Stimulated activated CD8-positive, alpha-beta memory T cell treated with anti-CD3 and anti-CD28 coated beads, Interleukin-2, amount 100 ng/mL, for 1 hour (primary cell): Measurements from ENCODE around the gene HRK.
"Not testable (repeated sequence)": the region's sequence is repeated elsewhere in the genome, so short reads cannot be mapped to it uniquely, and the experiment has no call there.

Experiments used
- DNase-seq, 2 donors: peaks; one replicate each; pipeline ENCODE4 v3.0.0-alpha.2; 2020; ENCODE audit warnings: low read depth in 2 of 2

Gene HRK

GRCh38 chr12:116818948-116819832 is 62.1 kb downstream of the HRK start:
- DNase-seq = peak; percentile 83 to 86

- no peak for DNase-seq
These were observed 62.8 kb downstream of the HRK start for GRCh38 chr12:116818341-116818856.

- not testable (repeated sequence) for DNase-seq
These were observed 66.5 kb downstream of the HRK start for GRCh38 chr12:116814766-116815165.

GRCh38 chr12:116813271-116814041 is 67.8 kb downstream of the HRK start:
- DNase-seq = no peak

- DNase-seq = no peak
These were observed 69.0 kb downstream of the HRK start for GRCh38 chr12:116812238-116812637.

GRCh38 chr12:116808113-116809105 is 72.8 kb downstream of the HRK start:
- no peak for DNase-seq

- DNase-seq = no peak
These were observed 73.7 kb downstream of the HRK start for GRCh38 chr12:116807546-116807945.

GRCh38 chr12:116806845-116807440 is 74.3 kb downstream of the HRK start:
- no peak for DNase-seq
